Neural progenitor cell (in vitro differentiated cells): Measurements from ENCODE around the gene GPR15LG. TPM values are rescaled to one million over a fixed set of nuclear protein-coding genes. Genes with fewer than 3 reads are reported as not detected.

Source experiments
- DNase-seq: peaks from one replicate; pipeline ENCODE4 v3.0.0-alpha.2; 2016; ENCODE audit warnings: low spot score
- H2AFZ ChIP-seq: fragments of 200-600 bp; sonication (generic); replicated peaks from 2 replicates; pipeline ENCODE4 v1.6.1; 2016; ENCODE audit warnings: antibody characterized with exemption
- H3F3A ChIP-seq: fragments of 200-600 bp; sonication (generic); 2 replicates; pipeline ENCODE4 v1.6.1; 2016; ENCODE audit warnings: antibody characterized with exemption, low read depth
- H3K27ac ChIP-seq: fragments of 200-600 bp; sonication (generic); 2 replicates; pipeline ENCODE4 v1.5.1; 2016; ENCODE audit warnings: mild to moderate bottlenecking
- H3K27me3 ChIP-seq: fragments of 200-600 bp; sonication (generic); 2 replicates; pipeline ENCODE4 v1.6.1; 2016; ENCODE audit warnings: mild to moderate bottlenecking, moderate library complexity
- H3K36me3 ChIP-seq: fragments of 200-600 bp; sonication (generic); 2 replicates; pipeline ENCODE4 v1.5.1; 2016
- H3K4me1 ChIP-seq: fragments of 200-600 bp; sonication (generic); 2 replicates; pipeline ENCODE4 v1.6.1; 2016; ENCODE audit warnings: mixed run types
- H3K4me2 ChIP-seq: fragments of 200-600 bp; sonication (generic); 2 replicates; pipeline ENCODE4 v1.6.1; 2016
- H3K4me3 ChIP-seq: fragments of 200-600 bp; sonication (generic); 2 replicates; pipeline ENCODE4 v1.5.1; 2016
- H3K79me2 ChIP-seq: fragments of 200-600 bp; sonication (generic); 2 replicates; pipeline ENCODE4 v1.6.1; 2016; ENCODE audit warnings: low read depth
- H3K9ac ChIP-seq: fragments of 200-600 bp; sonication (generic); 2 replicates; pipeline ENCODE4 v1.6.1; 2016
- H3K9me3 ChIP-seq: fragments of 200-600 bp; sonication (generic); 2 replicates; pipeline ENCODE4 v1.5.1; 2016; ENCODE audit warnings: low read depth
- H4K20me1 ChIP-seq: fragments of 200-600 bp; sonication (generic); 2 replicates; pipeline ENCODE4 v1.6.1; 2016; ENCODE audit warnings: low read depth
- H3K27ac Mint-ChIP-seq: 3 replicates; pipeline ENCODE4 v1.8.0; 2021; ENCODE audit warnings: mixed read lengths
- H3K27me3 Mint-ChIP-seq: 2 replicates; pipeline ENCODE4 v1.8.0; 2022; ENCODE audit warnings: low read depth, mild to moderate bottlenecking, inconsistent platforms, moderate library complexity, mixed read lengths; ENCODE audit not compliant: insufficient read depth
- H3K36me3 Mint-ChIP-seq: 3 replicates; pipeline ENCODE4 v1.8.0; 2021; ENCODE audit warnings: mixed read lengths
- H3K4me1 Mint-ChIP-seq: 3 replicates; pipeline ENCODE4 v1.8.0; 2021; ENCODE audit warnings: mixed read lengths
- H3K4me3 Mint-ChIP-seq: 3 replicates; pipeline ENCODE4 v1.8.0; 2021; ENCODE audit warnings: mild to moderate bottlenecking, moderate library complexity, mixed read lengths
- H3K9me3 Mint-ChIP-seq: 3 replicates; pipeline ENCODE4 v1.8.0; 2020; ENCODE audit warnings: mixed read lengths
- EZH2 ChIP-seq: fragments of 200-600 bp; sonication (generic); IDR thresholded peaks from 2 replicates; pipeline ENCODE4 v1.6.1; 2017; ENCODE audit warnings: antibody characterized with exemption, mild to moderate bottlenecking, moderate library complexity
- EZH2phosphoT487 ChIP-seq: fragments of 200-600 bp; sonication (generic); IDR thresholded peaks from 2 replicates; pipeline ENCODE4 v1.6.1; 2017; ENCODE audit warnings: antibody characterized with exemption
- total RNA-seq: library from RNA; depleted of rRNA; stranded (reverse); fragments of >200 nt; gene quantifications from 2 replicates; pipeline ENCODE4 v1.2.3, GENCODE V29; 2015; ENCODE audit warnings: low replicate concordance
- TF ChIP-seq, protein P1 (sequence below): fragments of 200-600 bp; sonication (generic); IDR thresholded peaks from 2 replicates; pipeline ENCODE4 v1.5.1; 2017; ENCODE audit warnings: antibody characterized with exemption, mild to moderate bottlenecking

GPR15LG gene
- total RNA-seq, 1 donor from 2014 or later = not detected

DNA sequence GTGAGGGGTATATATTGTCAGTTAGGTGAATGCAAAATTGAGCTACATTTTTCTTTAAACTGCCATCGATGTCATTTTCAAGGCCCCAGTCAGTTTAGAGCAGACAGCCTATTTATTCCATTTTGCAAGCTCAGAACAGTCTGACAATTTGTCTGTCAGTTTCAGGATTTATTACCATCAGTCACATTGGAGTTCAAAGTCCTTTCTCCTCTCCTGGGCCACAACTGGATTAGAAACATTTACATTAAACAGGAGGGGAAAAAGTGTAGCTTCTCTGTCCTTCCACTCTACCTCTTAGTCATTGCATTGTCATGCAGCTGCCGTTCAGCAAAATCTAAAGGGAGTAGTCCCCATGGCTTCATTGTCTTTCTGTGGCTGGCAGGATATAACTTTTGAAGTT, 37.8 kb upstream of the GPR15LG start:
- no peak for DNase-seq
- H3K27ac Mint-ChIP-seq = no peak overlapping the region
- no peak overlapping the region for H3K4me2 ChIP-seq
- H4K20me1 ChIP-seq = no peaks in the 10 kb centered on the region
- no peaks in the 10 kb centered on the region for H3K36me3 Mint-ChIP-seq
- H3K9me3 ChIP-seq = no peaks in the 10 kb centered on the region
- H3K4me1 ChIP-seq = peaks cover 7% of the 10 kb centered on the region
- H3F3A ChIP-seq = no peaks in the 10 kb centered on the region
- no peaks in the 10 kb centered on the region for H3K36me3 ChIP-seq
- peak overlapping the region; percentile 40 for H2AFZ ChIP-seq
- no peak overlapping the region for H3K4me3 Mint-ChIP-seq
- peaks cover 3% of the 10 kb centered on the region for H3K27me3 ChIP-seq
- no peaks in the 10 kb centered on the region for H3K27me3 Mint-ChIP-seq
- peaks cover 16% of the 10 kb centered on the region for H3K4me1 Mint-ChIP-seq
- TF ChIP-seq EZH2phosphoT487 (no peak), EZH2 (no peak)
- TF ChIP-seq, protein P1, sequence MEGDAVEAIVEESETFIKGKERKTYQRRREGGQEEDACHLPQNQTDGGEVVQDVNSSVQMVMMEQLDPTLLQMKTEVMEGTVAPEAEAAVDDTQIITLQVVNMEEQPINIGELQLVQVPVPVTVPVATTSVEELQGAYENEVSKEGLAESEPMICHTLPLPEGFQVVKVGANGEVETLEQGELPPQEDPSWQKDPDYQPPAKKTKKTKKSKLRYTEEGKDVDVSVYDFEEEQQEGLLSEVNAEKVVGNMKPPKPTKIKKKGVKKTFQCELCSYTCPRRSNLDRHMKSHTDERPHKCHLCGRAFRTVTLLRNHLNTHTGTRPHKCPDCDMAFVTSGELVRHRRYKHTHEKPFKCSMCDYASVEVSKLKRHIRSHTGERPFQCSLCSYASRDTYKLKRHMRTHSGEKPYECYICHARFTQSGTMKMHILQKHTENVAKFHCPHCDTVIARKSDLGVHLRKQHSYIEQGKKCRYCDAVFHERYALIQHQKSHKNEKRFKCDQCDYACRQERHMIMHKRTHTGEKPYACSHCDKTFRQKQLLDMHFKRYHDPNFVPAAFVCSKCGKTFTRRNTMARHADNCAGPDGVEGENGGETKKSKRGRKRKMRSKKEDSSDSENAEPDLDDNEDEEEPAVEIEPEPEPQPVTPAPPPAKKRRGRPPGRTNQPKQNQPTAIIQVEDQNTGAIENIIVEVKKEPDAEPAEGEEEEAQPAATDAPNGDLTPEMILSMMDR = no peak
- no peak overlapping the region for H3K4me3 ChIP-seq
- no peak overlapping the region for H3K27ac ChIP-seq
- H3K9ac ChIP-seq = no peak overlapping the region
- H3K9me3 Mint-ChIP-seq = no peaks in the 10 kb centered on the region
- H3K79me2 ChIP-seq = peaks cover 13% of the 10 kb centered on the region

DNA sequence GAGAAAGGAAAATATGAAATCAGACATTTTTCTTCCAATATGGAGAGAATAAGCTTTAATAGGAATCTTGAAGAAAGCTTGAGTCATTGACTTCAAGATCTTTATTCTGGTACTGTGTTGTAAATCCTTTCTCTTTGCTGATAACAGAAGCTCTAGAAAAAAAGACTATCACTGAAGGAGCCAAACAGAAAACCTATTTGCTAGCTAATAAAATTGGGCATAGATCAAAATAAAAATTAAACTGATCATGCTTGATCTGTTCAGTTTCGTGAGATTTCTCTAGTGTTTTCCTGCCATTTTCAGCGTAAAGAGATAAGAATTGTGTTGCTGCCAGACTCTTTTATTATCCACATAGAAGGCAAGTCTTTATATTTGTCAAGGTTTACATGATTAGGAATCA, 35.8 kb upstream of the GPR15LG start:
- no peaks in the 10 kb centered on the region for H3K9me3 Mint-ChIP-seq
- H3K27me3 Mint-ChIP-seq = no peaks in the 10 kb centered on the region
- H3F3A ChIP-seq = no peaks in the 10 kb centered on the region
- TF ChIP-seq EZH2phosphoT487 (no peak), EZH2 (no peak)
- TF ChIP-seq, protein P1 = no peak
- no peaks in the 10 kb centered on the region for H4K20me1 ChIP-seq
- no peak overlapping the region for H3K27ac Mint-ChIP-seq
- H3K4me1 ChIP-seq = peaks cover 10% of the 10 kb centered on the region
- H3K4me3 ChIP-seq = no peak overlapping the region
- DNase-seq = no peak
- H3K27ac ChIP-seq = no peak overlapping the region
- H3K9me3 ChIP-seq = no peaks in the 10 kb centered on the region
- peaks cover 24% of the 10 kb centered on the region for H3K4me1 Mint-ChIP-seq
- H3K36me3 Mint-ChIP-seq = no peaks in the 10 kb centered on the region
- H3K36me3 ChIP-seq = no peaks in the 10 kb centered on the region
- no peak overlapping the region for H3K4me2 ChIP-seq
- H2AFZ ChIP-seq = peak overlapping the region; percentile 98
- peaks cover 3% of the 10 kb centered on the region for H3K27me3 ChIP-seq
- H3K79me2 ChIP-seq = peaks cover 24% of the 10 kb centered on the region
- H3K9ac ChIP-seq = no peak overlapping the region
- H3K4me3 Mint-ChIP-seq = no peak overlapping the region

DNA sequence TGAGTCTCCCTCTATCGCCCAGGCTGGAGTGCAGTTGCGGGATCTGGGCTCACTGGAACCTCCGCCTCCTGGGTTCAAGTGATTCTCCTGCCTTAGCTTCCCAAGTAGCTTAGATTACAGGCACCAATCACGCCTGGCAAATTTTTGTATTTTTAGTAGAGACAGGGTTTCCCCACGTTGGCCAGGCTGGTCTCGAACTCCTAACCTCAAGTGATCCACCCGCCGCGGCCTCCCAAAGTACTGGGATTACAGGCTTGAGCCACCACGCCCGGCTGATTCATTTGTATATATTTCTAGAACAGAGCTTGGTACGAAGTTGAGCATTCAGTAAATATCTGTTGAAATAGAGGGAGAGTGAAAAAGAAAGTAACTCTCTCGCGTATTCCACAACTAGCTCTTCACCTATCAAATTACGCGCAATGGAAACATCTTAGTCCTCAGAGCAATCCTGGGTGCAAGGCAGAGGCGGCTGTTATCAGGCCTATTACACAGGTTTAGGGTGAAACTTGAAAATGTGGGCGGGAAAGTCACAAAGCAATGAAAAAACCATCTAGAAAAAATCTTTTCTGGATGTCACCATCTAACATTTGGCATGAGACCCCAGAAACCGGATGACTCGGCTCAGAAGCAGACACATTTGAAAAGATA, 35.0 kb upstream of the GPR15LG start:
- peak overlapping the region; percentile 98 for H2AFZ ChIP-seq
- H3K36me3 ChIP-seq = no peaks in the 10 kb centered on the region
- peaks cover 24% of the 10 kb centered on the region for H3K79me2 ChIP-seq
- H3F3A ChIP-seq = no peaks in the 10 kb centered on the region
- H3K9me3 ChIP-seq = no peaks in the 10 kb centered on the region
- peaks cover 10% of the 10 kb centered on the region for H3K4me1 ChIP-seq
- Mint-ChIP-seq H3K27ac (peak overlapping the region; percentile 95), H3K36me3 (no peaks in the 10 kb centered on the region), H3K4me1 (peaks cover 24% of the 10 kb centered on the region), H3K27me3 (no peaks in the 10 kb centered on the region), H3K9me3 (no peaks in the 10 kb centered on the region), H3K4me3 (peak overlapping the region; percentile 96)
- no peaks in the 10 kb centered on the region for H4K20me1 ChIP-seq
- no peak for DNase-seq
- H3K4me3 ChIP-seq = peak overlapping the region; percentile 83
- peak; percentile 27 for TF ChIP-seq EZH2
- TF ChIP-seq EZH2phosphoT487 = no peak
- no peaks in the 10 kb centered on the region for H3K27me3 ChIP-seq
- no peak overlapping the region for H3K27ac ChIP-seq
- H3K4me2 ChIP-seq = peak overlapping the region; percentile 73
- no peak overlapping the region for H3K9ac ChIP-seq
